ENCODE measurements around the gene SBK3.
"Not testable (repeated sequence)": the region's sequence is repeated elsewhere in the genome, so short reads cannot be mapped to it uniquely, and the experiment has no call there.

SBK3 gene

GRCh38 chr19:55540619-55541018 is 4.7 kb downstream of the SBK3 start:
- no peak for DNase-seq (ENCODE audit: low spot score)

DNA sequence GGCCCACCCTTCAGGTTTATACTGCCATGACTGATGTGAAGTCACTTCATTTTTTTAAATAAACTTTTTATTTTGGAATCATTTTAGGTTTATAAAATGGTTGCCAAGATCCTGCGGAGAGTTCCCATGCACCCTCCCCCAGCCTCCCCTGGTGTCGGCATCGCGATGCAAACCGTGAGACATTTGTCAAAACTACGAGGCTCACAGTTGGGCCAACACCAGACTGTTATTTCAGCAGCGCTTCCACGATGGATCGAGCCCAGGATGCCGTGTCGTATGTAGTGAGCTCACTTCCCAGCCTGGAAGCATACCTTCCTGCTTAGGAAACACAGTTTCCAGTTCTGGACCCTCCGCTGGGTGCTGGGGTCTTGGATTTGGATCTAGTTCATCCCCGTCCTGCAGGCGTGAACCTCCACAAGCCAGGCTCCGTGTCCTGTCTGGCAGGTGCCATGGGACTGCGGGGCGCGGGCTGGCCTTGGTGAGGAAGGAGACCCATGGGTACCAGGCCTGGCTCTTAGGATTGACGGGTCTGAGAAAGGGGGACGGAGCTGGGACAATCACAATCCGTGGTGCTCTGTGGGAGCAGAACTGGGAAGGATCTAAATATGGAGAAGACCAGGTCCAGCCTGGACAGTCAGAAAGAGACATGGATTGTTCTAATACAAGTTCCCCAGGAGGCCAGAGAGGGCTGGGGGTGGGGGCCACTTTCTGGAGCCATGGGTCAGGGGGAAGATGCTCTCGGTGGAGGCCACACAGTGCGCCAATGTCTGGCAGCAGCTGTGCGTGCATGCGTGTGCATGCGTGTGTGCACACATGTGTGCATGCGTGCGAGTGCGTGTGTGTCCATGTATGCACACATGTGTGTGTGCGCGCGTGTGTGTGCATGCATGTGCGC is 6.0 kb downstream of the SBK3 start:
- DNase-seq (ENCODE audit: low spot score), result no peak

DNA sequence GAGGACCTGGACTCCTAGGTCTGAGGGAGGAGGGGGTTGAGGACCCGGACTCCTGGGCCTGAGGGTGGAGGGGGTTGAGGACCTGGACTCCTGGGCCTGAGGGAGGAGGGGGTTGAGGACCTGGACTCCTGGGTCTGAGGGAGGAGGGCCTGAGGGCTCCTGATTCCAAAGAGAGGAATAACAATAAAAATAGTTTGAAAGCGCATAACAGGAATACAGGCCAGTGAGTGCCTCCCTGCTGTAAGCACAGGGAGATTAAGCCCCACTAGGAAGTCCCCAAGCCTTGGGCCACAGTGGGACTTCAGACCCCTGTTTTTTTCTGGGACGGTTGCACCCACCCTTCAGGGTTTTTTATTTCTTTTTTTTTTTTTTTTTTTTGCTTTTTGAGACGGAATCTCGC is 7.2 kb downstream of the SBK3 start:
- DNase-seq (ENCODE audit: low spot score), result no peak

- no peak for DNase-seq (ENCODE audit: low spot score)
Observed at GRCh38 chr19:55537741-55538111, 7.6 kb downstream of the SBK3 start.

DNA sequence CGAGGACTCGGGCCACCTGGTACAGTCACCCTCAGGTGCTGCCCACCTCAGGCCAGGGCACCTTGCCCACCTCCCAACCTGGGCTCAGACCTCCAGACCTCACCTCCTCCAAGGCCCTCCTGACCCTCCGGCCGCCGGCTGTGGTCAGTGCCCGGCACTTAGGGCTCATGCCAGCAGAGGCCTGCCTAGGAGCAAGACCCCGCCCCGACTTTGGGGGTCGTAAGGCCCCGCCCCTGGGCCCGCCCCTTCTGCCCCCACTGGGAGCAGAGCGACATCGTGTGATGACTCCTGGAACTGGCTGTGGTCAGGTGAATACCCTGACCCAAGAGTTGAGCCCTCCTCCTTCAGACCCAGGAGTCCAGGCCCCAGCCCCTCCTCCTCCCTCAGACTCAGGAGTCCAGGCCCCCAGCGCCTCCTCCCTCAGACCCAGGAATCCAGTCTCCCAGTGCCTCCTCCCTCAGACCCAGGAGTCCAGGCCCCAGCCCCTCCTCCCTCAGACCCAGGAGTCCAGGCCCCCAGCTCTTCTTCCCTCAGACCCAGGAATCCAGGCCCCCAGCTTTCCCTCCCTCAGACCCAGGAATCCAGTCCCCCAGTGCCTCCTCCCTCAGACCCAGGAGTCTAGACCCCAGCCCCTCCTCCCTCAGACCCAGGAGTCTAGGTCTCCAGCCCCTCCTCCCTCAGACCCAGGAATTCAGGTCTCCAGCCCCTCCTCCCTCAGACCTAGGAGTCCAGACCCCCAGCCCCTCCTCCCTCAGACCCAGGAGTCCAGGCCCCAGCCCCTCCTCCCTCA is 8.2 kb downstream of the SBK3 start, which contains the start of gene SBK2:
TSS of gene SBK2 (minus strand) at position 183 of the 790 bp plus-strand sequence. CDS start 839 bp downstream, outside the sequence.
- DNase-seq (ENCODE audit: low spot score), result no peak

- DNase-seq (ENCODE audit: low spot score), result no peak
Observed at GRCh38 chr19:55536366-55536765, 9.0 kb downstream of the SBK3 start.

- no peak for DNase-seq (ENCODE audit: low spot score)
Observed at GRCh38 chr19:55535965-55536350, 9.4 kb downstream of the SBK3 start.

GRCh38 chr19:55535173-55535964 is 10.0 kb downstream of the SBK3 start:
- DNase-seq (ENCODE audit: low spot score), result no peak

DNA sequence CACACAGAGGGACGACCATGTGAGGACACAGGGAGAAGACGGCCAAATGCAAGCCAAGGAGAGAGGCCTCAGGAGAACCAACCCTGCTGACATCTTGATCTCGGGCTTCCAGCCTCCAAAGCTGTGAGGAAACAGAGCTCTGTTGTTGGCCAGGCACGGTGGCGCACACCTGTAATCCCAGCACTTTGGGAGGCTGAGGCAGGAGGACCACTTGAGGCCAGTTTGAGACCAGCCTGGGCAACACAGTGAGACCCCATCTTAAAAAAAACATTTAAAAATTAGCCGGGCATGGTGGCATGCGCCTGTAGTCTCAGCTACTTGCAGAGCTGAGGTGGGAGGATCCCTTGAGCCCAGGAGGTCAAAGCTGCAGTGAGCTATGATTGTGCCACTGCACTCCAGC is 11.1 kb downstream of the SBK3 start:
- DNase-seq (ENCODE audit: low spot score), result not testable (repeated sequence)

GRCh38 chr19:55530996-55531395 is 14.3 kb downstream of the SBK3 start:
- DNase-seq (ENCODE audit: low spot score), result no peak

DNA sequence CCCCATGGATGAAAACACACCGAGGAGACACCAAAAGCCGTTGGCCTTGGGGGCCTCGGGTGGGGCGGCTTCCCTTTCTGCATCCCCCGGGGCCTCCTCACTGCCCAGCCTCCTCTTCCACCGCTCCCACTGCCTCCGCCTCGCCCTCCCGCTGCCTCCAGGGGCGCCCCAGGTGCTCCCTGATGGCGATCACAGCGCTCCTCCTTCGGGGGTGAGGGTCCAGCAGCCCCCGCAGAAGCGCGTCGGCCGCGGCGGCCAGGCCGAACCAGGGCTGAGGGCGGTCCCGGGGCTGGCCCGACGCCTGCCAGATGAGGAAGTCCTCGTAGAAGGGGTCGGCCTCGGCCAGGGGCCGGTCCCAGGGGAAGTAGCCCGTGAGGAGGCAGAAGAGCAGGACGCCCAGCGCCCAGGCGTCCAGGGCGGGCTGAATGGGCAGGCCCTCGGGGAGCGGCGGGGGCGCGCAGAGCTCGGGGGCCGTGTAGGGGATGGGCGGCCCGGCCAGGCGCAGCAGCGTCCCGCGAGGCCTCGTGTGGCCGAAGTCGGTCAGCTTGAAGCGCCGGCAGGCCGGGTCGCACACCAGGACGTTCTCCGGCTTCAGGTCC is 15.6 kb downstream of the SBK3 start:
- DNase-seq (ENCODE audit: low spot score), result no peak

DNA sequence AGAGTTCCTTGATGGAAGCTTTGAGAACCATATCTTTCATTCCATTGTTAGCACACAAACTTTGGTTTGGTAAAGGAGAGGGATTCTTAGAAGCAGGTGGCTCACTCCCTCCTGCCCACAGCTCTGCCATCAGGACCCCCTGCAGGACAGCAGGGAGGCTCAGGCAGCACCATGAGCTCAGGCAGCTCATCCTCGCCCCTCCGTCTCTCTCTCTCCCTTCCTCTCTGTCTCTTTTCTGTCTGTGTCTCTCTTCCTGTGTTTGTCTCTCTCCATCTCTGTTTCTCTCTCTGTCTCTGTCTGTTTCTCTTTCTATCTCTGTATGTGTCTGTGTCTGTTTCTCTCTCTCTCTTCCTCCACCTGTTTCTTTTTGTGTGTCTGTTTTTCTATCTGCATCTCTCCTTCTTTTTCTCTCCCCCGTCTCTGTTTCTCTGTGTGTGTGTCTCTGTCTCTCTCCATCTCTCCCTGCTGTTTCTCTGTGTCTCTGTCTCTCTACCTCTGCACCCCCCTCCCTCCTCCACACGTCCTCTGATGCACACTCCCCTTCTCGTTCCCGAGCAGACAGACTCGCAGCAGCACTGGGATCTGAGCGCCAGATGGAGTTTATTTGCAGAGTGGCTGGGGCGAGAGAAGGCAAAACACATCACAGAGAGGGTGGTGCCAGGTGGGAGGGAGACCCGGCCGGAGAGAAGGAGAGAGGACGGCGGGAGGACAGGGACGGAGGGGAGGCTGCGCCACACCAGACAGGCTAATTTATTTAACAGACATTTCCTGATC is 17.1 kb downstream of the SBK3 start:
- no peak for DNase-seq (ENCODE audit: low spot score)

DNA sequence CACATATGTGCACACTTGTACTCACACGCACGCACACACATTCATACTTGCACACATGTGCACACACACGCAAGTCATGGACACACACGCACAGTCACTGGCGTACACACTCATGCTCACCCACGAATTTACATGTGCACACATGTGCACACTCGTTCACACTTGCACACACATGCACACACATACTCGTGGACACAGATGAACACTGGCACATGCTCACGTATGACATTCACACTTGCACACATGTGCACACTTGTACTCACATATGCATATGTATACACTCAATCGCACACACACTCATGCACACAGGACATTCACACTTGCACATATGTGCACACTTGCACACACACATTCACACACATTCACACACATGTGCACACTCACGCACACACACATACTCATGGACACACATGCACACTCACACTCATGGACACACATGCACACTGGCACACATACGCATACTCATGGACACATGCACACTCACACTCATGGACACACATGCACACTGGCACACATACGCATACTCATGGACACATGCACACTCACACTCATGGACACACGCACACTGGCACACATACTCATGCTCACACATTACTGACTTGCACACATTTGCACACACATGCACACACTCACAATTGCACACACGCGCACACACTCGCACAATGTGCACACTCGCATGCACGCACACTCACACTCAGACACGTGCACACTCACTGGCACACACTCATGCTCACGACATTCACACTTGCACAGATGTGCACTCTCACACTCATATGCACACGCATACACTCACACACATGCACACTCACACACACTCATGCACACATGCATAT is 17.9 kb downstream of the SBK3 start:
- DNase-seq (ENCODE audit: low spot score), result no peak

GRCh38 chr19:55526216-55527196 is 18.8 kb downstream of the SBK3 start:
- DNase-seq (ENCODE audit: low spot score), result no peak

DNA sequence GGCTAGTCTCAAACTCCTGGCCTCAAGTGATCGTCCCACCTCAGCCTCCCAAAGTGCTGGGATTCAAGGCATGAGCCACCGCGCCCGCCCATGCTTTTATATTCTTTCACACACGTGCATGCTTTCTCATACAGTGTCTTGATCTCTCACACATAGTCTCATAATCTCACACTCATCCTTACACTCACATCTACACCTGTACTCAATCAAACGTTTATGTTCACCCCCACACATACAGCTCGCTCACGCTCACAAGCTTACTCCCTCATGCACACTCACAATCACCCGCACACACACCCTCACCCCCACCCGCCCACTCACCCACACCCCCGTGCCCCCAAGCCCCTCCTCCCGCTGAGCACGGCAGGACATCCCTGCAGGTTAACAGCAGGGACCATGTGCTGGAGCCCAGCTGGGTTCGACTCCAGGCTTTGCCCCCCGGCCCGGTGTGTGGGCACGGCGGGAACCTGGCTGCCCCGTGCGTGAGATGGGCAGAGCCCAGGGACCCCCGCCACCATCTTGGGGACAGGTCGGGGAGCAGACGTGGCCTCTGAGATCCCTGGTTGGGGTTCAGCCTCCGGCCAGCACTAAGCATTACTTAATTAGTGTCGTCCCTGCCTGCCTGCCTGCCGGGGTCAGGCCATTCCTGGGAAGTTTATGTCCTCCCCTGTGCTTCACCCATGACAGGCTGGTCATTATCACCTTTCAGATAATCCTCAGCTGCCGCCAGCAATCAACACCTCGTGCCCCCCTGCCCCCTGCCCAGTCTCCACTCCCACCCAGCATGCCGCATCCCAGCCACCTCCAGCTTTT is 19.8 kb downstream of the SBK3 start:
- no peak for DNase-seq (ENCODE audit: low spot score)

DNA sequence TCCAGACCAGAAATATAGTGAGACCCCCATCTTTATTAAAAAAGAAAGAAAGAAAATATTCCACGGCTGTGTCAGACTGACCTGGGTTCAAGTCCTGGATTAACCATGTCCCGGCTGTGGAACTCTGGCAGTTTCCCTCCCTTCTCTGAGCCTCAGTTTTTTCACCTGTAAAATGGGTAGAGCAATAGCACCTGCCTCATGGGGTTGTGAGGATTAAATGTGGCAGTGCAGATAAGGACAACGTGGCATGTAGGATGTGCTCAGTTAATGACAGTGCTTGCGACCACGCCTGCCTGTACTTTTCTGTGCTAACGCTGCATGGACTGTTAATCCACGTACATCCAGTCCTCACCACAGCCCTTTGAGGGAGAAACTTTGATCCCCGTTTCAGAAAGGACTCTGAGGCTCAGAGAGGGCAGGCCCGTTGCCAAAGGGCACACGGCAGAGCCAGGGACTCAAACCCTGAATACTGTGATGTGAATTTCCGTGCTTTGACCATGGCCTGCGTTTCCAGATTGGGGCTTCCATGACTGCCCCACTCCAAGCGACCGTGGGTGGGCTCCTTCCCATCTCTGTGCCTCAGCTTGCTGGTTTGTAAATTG is 24.6 kb downstream of the SBK3 start:
- DNase-seq (ENCODE audit: low spot score), result no peak

GRCh38 chr19:55519451-55520311 is 25.7 kb downstream of the SBK3 start:
- no peak for DNase-seq (ENCODE audit: low spot score)

Data from CD4-positive, alpha-beta T cell treated with Interleukin-2 at 100 ng/mL for 4 hours (primary cell).